Measurements from ENCODE around the gene DAB2.
"Not testable (repeated sequence)": the region's sequence is repeated elsewhere in the genome, so short reads cannot be mapped to it uniquely, and the experiment has no call there.

The DAB2 gene

DNA sequence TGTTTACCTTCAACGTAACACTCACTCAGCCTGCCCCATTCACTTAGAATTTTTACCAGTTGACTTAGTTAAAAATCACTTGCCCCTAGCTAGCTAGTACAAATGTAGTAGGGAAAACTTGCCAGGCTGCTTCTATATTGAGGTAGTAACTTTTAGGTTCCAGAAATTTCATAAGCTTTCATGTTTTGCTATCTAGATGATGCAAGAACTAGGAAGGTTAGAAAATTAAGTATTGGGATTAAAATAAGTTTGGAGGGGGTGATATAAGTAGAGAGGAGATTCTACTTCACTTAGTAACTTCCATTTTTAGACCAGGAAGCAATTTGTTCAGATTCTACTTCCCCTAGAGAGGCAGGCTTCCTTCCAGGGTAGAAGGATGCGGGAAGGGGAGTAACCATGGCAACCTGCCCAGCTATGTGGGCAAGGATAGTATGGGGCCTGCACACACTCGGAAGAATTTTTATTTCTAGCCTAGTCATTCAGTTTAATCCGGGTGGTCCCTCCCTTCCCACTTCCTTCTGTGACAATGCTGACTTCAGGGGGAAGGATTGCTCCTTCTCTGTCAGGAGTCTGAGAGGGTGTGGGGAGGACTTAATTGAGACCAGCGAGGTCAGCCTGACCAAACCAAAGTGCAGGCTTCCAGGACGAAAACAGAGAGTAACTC, 4.2 kb downstream of the DAB2 start:
- FAIRE-seq = no peak

GRCh38 chr5:39419796-39420195, 5.0 kb downstream of the DAB2 start:
- no peak for FAIRE-seq

GRCh38 chr5:39417979-39418378, 6.8 kb downstream of the DAB2 start:
- no peak for FAIRE-seq

DNA sequence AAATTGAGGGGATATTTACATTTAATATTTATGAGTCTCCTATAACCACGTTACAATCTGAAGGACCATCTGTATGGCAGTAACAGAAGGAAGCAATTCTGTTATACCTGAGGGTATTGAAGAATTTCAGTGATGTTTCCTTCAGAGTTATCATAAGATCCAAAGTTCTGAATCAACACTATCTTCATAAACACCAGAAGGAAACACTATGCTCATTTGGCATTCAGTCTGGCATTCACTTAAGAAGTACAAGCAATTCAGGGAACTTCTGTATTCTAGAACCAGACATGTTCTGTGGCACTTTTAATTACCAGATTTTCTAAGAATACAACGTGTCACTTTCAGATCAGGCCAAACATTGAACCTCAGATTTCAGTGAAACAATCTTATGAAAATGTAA, 9.6 kb downstream of the DAB2 start:
- FAIRE-seq = no peak

GRCh38 chr5:39414426-39414825, 10.4 kb downstream of the DAB2 start:
- FAIRE-seq = no peak

DNA sequence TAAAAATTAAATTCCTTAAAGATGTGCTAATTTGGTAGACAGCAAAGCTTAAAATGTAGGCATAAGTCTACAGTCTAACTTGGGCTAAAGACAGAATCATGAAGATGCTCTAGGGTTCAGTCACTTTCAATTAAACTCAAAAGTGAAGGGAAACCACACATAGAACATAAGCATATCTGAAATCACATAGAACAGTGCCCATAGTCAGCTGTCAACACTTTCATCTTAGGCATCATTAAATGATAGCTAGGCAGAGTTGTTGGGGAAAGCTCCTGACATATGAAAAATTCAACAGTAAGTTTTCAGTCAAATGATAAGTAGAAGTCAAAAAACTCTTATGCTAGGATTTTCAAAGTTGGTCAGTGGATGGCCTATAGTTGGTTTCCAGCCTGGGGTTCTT, 11.0 kb downstream of the DAB2 start:
- FAIRE-seq = no peak

GRCh38 chr5:39412721-39413394, 11.9 kb downstream of the DAB2 start:
- no peak for FAIRE-seq

- FAIRE-seq = no peak
Measured at GRCh38 chr5:39411985-39412384, 12.8 kb downstream of the DAB2 start.

- FAIRE-seq = no peak
Measured at GRCh38 chr5:39411061-39411460, 13.7 kb downstream of the DAB2 start.

GRCh38 chr5:39409033-39409432, 15.7 kb downstream of the DAB2 start:
- FAIRE-seq = no peak

DNA sequence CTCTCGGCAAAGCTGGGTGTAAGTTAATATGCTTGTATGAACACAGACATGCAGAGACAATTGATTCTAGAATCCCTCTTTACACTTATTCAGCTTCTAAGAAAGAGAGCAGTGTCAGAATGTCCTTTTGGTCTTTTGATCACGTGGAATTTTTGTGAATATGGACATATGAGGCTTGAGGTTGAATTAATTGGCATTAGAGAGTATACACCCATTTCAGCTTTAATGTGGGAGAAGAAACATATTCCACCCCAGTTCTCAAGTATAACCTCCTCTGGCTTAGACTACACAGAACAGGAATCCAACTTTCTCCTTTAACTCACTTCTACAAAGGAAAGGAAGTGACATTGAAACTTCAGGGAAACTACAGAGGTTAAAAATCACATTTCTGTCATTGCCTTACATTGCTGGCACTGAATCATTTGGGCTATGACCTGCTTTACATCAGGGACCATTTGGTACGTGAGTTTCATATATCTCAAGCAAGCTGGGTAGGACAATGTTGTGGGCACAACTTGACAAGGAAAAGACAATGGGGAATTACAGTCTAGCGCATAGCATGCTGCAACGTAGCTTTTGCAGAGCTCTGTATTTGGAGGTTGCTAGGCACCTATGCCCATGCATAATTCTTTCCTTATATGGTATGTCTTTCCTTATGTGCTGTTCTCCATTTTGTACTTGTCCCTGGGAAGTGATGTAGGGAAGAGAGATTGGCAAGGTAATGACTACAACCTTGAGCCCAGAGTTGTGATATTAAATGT, 19.5 kb downstream of the DAB2 start:
- no peak for FAIRE-seq

GRCh38 chr5:39403761-39404160, 21.0 kb downstream of the DAB2 start:
- FAIRE-seq = not testable (repeated sequence)

DNA sequence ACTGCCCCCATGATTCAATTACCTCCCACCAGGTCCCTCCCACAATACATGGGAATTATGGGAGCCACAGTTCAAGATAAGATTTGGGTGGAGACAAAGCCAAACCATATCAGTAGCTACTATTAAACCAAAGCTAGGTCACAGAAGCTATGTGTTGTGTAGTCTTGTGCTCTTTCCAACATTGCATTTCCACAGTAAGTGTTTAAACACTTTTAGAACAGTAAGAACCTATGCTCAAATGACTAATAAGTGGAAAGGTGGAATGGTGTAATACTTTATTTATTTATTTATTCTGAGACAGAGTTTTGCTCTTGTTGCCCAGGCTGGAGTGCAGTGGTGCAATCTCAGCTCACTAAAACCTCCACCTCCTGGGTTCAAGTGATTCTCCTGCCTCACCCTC, 22.6 kb downstream of the DAB2 start:
- FAIRE-seq = not testable (repeated sequence)

DNA sequence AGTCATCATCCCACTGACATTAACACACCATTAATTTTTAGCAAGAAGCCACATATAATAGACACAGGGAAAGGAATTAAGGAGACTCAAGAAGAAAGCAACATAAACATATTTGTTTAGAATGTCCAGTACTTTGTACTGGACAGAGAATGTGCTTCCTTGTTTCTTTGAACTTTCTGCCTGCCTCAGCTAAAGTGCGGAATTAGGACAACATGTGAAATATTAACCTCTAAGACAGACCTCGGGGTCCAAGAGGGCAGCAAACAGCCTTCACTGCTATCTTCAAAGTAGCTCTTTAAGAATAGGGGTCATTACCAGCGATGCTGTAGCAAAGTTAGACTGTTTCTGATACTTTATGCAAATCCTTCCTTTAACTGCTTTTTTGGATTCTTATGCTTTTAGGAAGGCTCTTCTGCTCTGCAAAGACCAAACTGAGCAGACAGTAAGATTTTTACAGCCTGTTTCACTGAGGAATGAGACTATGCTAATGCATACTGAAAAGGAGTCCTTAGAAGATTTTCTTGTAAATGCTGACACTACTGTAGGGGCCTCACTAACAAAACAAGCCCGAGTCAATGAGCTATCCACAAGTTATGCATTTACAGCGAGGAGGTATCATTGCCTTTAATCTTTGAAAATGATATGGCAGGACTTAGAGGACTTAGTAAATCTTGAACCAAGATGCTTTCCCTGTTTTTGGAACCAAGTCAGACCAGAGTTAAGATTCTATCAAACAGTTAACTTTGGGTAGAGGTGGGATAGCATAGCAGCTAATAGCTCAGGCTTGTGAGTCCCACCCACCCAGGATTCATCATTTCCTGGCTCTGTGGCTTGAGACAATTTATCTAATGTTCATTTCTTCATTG, 23.8 kb downstream of the DAB2 start:
- FAIRE-seq = no peak

GRCh38 chr5:39399135-39400036, 25.4 kb downstream of the DAB2 start:
- FAIRE-seq = no peak

- no peak for FAIRE-seq
Measured at GRCh38 chr5:39396843-39397242, 27.9 kb downstream of the DAB2 start.

DNA sequence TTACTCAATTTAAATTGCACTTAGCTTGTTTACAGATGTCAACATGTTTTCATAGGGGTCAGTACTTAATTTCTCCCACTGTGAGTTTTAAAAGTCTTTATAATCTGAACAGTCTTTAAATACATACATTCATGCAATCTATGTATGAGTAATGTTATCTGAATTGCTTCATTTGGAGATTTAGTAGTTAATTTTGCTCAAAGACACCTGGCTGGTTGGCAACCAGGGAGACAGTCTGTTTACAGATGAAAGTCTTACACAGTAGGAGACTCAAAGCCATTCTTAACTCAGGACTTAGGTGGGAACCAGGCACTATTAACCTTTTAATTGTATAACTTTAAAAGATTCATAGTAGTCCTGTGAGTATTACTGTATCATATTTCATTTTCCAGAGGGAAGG, 29.3 kb downstream of the DAB2 start:
- FAIRE-seq = no peak

GRCh38 chr5:39394946-39395345, 29.8 kb downstream of the DAB2 start:
- FAIRE-seq = no peak

DNA sequence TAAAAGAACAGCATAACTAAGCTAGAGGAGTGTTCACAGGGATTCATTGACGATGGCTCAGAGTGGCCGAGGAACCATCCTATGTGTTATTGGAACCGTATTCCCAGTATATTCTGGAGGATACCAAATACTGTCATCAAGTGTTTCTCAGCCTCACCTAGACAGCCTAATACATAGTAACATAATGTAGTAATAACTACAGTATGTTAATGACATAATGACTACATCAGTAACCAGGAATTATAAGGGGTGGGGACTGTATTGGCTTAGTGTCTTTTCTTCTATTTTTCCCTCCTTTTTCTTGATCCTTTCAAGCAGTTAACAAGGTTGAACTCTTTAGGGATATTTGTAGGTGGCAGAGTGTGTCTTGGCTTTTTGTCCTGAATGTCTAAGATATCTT, 33.8 kb downstream of the DAB2 start:
- no peak for FAIRE-seq

DNA sequence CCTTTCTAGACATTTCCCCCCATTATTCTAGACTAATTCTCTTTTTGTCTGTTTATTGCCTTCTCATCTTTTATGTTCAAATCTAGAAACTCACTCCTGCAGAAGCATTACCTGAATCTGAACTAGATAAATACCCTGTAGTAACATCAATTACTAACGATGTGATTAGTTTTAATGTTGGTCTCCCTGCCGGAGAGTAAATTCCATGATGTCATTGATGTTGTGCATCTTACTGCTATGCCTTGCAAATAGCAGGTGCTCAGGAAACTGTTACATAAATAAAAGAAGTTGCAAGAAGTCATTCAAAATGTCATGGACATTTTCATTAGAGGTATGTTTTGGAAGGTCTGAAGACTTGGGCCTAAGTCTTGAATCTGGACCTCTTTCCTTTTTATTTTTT, 37.5 kb downstream of the DAB2 start:
- FAIRE-seq = no peak

DNA sequence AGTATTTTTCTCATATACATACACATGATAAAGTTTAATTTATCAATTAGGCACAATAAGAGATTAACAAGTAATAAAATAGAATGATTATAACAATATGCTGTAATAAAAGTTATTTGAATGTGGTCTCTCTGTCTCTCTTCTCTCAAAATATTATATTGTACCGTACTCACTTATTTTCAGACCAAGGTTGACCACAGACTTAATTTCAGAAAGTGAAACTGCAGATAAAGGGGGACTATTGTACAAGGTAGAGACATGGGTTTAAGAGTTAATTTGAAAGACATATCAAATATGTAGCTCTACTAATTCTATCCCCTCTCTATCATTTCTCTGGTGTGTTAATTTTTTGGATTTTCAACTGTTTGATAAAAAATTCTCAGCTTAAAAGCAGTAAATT, 40.5 kb downstream of the DAB2 start:
- no peak for FAIRE-seq

GRCh38 chr5:39381376-39381775, 43.4 kb downstream of the DAB2 start:
- FAIRE-seq = no peak
